Measurements from ENCODE around the gene LRRFIP1. TPM values are rescaled to one million over a fixed set of nuclear protein-coding genes. Genes with fewer than 3 reads are reported as not detected.

The LRRFIP1 gene
- total and polyA plus RNA-seq, 2 donors (not counting 3 experiments of a cell fraction or from before 2014, with no cell fraction given), result 39.2 to 179 TPM

DNA sequence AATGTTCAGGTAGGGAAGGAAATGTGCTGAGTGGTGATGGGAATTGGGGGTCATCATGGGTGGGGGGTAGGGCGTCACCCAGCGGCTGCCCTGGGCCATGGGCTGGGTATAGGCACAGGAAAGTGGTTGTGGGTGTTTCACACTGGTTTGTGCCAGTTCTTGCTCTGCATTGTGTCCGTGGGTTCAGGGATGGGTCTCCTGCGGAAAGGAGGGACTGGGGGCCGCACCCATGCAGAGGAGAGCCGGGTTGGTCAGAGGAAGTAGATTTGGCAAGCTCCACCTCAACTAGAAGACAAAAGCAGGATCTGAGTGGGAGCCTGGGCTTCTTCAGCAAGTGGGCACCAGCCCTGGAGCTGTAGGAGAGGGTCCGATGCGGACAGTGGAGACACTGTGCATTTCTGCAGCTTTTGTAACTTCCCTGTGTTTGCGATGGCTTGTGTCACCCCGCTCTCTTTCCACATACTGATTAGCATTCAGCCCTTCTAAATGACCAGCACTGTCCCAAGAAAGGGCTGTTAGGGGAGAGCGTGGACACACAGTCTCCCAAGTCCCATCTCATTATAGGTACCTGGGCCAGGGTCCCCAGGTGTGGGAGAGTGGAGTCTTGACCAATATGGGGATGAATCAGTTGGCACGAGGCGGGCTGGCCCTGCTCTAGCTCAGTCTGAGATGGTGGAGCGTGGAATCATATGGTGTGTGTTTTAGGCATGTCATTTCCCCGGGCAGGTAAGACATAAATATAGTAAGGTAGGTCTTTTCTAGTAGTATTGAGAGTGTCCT, 67.2 kb downstream of the LRRFIP1 start:
- POLR2A ChIA-PET, result interaction anchor here (0.7 to 1.0 kb wide), 2 partner anchors 10 to 26 kb away, joined by 3 read pairs; no protein-coding TSS in a partner anchor
- intact Hi-C loops (cut with micrococcal nuclease), result loop anchor here (1.0 kb wide), 4 partner anchors 10 to 78 kb away; no protein-coding TSS in a partner anchor
- TSS peak; percentile 78 for BruUV-seq (replicated peaks)

More for the DNA sequence above, 67.2 kb downstream of the LRRFIP1 start:
- H4K20me1 ChIP-seq (replicated peaks; ENCODE audit: control insufficient read depth, extremely low read depth, insufficient read depth, low read length), result peaks cover 4% of the 10 kb centered on the region
- DNase-seq (ENCODE audit: low read depth, low spot score) (no peak), FAIRE-seq (no peak)
- peaks cover 67% of the 10 kb centered on the region for H3K4me1 ChIP-seq (ENCODE audit: control insufficient read depth, extremely low read depth, insufficient read depth, low read length)
- dilution Hi-C loops (cut with MboI; ENCODE audit: extremely low pct_ligation_motif_present, low sequenced_read_pairs), result no loop called here
- H3K4me3 ChIP-seq (replicated peaks in 1 of 3; ENCODE audit: insufficient read depth in 1 of 3, low read depth in 1 of 3, low read length in 3 of 3), result peak overlapping the region in 2 of 3 experiments; percentile 2 to 81
- CTCF ChIA-PET, result interaction anchor here (0.6 to 4.6 kb wide), 8 partner anchors 8 to 50 kb away, joined by 3 to 42 read pairs (median 4); no protein-coding TSS in a partner anchor
- peak overlapping the region; percentile 95 for H3K9ac ChIP-seq (replicated peaks; ENCODE audit: extremely low read depth, insufficient read depth, low read length)
- peak overlapping the region; percentile 87 for H3K27ac ChIP-seq (ENCODE audit: insufficient read depth, low read depth, low read length)
- no peaks in the 10 kb centered on the region for H3K27me3 ChIP-seq (ENCODE audit: control insufficient read depth in 2 of 2, insufficient read depth in 2 of 2, low read length in 2 of 2)
- no peak overlapping the region for H2AFZ ChIP-seq (ENCODE audit: low read depth, low read length)
- H3K9me3 ChIP-seq (replicated peaks; ENCODE audit: control insufficient read depth, insufficient read depth, low read length), result no peaks in the 10 kb centered on the region
- H3K4me2 ChIP-seq (ENCODE audit: insufficient read depth, low read length), result peak overlapping the region; percentile 86
- no peaks in the 10 kb centered on the region for H3K9me1 ChIP-seq (replicated peaks; ENCODE audit: control insufficient read depth, extremely low read depth, insufficient read depth, low read length)
- no peaks in the 10 kb centered on the region for H3K36me3 ChIP-seq (ENCODE audit: control insufficient read depth in 2 of 2, extremely low read depth in 1 of 2, insufficient read depth in 2 of 2, low read length in 2 of 2)
- H3K79me2 ChIP-seq (ENCODE audit: control insufficient read depth, insufficient read depth, low read length), result peaks cover 65% of the 10 kb centered on the region
- TF ChIP-seq FOS (IDR thresholded peaks at IDR 0.05; ENCODE audit: borderline replicate concordance, insufficient read depth, low read length) (no peak), JUN (IDR thresholded peaks at IDR 0.05; ENCODE audit: borderline replicate concordance, insufficient read depth, insufficient read length, low read depth) (no peak), POLR2A (IDR thresholded peaks at IDR 0.05; ENCODE audit: low read depth, low read length) (no peak), POLR2AphosphoS5 (IDR thresholded peaks at IDR 0.05; ENCODE audit: insufficient read depth, low read depth, low read length) (no peak), CTCF (IDR thresholded peaks at IDR 0.05; ENCODE audit: extremely low read depth in 1 of 2, insufficient read depth in 1 of 2, low read depth in 1 of 2, low read length in 2 of 2) (no peak), MYC (IDR thresholded peaks at IDR 0.05; ENCODE audit: low read depth, low read length) (no peak), EZH2 (IDR thresholded peaks at IDR 0.05; ENCODE audit: borderline replicate concordance, low read depth, low read length, severe bottlenecking) (no peak), GATA2 (IDR thresholded peaks at IDR 0.05; ENCODE audit: insufficient read depth, insufficient read length, low read depth, low read length) (no peak)
- TF ChIP-seq, protein P1, sequence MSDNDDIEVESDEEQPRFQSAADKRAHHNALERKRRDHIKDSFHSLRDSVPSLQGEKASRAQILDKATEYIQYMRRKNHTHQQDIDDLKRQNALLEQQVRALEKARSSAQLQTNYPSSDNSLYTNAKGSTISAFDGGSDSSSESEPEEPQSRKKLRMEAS (IDR thresholded peaks at IDR 0.05; ENCODE audit: insufficient read depth, insufficient read length), result no peak

Measured in endothelial cell of umbilical vein (primary cell).